Stimulated activated CD8-positive, alpha-beta memory T cell treated with anti-CD3 and anti-CD28 coated beads, Interleukin-2, amount 100 ng/mL, for 1 hour (primary cell): ENCODE results near the gene ACTR3C.
A peak's percentile ranks its signal among the peaks of the same experiment; 100 is the strongest.
"Not testable (repeated sequence)": the region's sequence is repeated elsewhere in the genome, so short reads cannot be mapped to it uniquely, and the experiment has no call there.

Experiments used
- DNase-seq, 2 donors: peaks; one replicate each; pipeline ENCODE4 v3.0.0-alpha.2; 2020; ENCODE audit warnings: low read depth in 2 of 2

Gene ACTR3C

GRCh38 chr7:150336746-150337145 lies 13.4 kb upstream of the ACTR3C start:
- no peak for DNase-seq

DNA sequence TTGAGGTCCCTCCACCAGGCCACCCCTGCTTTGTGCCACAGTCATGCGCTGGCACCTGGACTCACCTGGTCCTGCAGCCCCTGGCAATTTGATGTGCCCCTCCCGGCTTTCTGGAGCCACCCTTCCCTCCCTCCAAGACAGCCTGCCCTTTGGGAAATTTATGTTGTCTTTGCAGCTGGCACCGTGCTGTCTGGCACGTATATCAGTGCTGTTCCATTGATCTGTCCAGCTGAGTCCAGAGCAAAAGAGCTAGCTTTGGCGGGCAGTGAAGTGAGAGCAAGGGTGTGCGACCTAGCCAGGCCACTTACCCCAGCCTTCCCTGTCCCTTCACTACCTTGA lies 12.4 kb upstream of the ACTR3C start:
- no peak for DNase-seq

- DNase-seq: no peak
Measured at GRCh38 chr7:150335108-150335773, 11.9 kb upstream of the ACTR3C start.

DNA sequence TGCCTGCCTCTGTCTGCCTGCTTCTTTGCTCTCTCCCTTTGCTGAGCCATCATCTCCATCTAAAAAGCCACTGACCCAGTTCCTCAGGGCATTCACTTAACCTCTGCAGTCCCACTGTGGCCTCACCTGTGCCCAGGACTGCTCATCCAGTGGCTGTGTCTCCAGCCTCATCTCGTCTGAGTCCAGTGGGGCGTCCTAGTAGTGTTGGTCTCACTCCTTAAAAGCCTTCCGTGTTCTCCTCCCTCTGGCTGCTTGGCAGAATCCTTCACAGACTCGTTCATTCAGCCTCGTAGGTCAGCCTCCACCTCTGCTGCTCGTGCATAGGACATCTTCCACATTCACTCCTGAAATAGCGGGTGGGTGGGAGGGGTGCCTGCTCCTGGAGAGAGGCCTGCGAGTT lies 10.8 kb upstream of the ACTR3C start:
- no peak for DNase-seq

DNA sequence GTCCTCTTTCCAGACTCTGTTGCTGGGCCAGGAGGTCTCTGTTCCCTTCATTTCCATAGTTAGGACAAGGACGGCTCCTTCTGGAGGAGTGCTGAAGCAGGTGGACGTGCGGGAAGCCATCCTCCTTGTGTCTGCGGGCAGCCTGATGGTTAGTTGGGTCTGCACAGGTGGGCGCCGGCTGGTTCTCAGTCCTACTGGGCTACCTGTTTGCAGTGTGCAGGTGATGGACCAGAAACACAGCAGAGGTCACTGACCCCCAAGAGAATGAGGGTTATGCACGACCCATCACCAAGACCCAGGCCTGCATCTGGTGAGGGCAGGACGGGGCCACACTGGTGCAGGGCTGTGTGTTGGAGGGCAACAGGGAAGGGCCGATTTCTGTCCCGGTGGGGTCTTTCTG lies 10.3 kb upstream of the ACTR3C start:
- DNase-seq: no peak

- no peak for DNase-seq
Measured at GRCh38 chr7:150332852-150333635, 9.7 kb upstream of the ACTR3C start.

GRCh38 chr7:150330211-150330885 lies 7.0 kb upstream of the ACTR3C start:
- DNase-seq: no peak

DNA sequence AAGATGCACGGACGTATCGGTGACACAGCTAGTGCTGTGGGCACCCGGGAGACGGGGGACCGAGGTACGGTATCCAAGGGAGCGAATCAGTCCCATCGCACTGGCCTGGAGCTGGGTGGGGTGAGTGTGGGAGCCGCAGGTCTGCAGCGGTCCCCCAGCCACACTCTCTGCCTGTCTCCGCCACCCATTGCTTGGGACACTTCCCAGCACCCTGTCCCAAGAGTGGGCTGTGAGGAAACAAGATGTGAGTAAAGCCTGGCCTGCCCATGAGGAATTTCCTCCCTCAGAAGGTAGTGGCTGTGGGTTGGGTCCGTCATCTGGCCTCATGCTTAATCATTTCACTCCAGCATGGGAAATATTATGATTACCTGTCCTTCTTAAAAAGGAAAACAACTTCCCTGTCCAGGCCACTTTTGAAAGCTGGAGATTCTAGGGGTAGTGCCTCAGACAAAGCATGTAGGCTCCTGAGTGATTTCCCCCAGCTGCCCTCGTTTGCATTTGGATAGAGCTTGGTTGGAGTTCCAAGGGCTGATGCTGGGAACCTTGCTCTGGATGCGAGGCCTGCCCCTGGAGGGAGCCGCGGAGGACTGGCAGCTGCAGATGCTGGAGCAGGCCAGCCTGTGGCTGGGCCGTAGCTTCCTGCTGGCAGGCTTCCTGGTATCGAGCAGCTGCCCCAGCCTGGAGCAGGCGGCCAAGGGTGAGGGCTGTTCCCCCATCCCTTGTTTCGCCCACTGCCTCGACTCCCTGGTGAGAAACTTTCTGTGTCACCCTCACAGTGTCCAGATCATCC lies 6.2 kb upstream of the ACTR3C start:
- no peak for DNase-seq

- DNase-seq: no peak
Measured at GRCh38 chr7:150327308-150327707, 4.0 kb upstream of the ACTR3C start.

DNA sequence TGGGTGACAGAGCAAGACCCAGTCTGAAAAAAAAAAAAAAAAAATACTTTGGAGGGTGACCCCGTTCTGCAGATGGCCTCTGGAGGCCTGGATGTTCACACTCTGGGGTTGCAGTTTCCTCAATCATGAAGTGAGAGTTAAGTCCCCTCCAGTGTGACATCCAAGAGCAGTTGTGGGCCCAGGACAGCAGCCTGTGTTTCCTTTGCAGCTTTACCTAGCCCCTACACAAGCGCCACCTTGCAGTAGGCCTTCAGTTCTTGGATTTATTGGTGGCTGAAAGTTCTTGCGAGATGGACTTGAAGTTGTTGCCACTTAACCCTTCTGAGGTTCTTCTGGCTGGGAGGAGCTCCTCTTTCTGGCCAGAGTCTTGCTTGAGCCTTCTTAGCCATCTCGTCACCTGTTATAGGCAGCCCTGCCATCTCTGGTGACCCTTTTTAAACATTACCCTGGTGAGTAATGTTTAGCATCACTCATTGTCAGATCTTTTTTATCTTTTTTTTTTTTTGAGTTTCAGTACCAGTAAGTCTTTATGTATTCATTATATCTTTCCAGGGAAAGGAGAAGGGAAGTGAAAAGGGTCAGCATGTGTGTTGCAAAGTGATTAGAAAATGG lies 3.4 kb upstream of the ACTR3C start:
- DNase-seq: no peak

- DNase-seq: no peak
Measured at GRCh38 chr7:150325901-150326300, 2.6 kb upstream of the ACTR3C start.

- DNase-seq: no peak
Measured at GRCh38 chr7:150325110-150325611, 1.8 kb upstream of the ACTR3C start.

- no peak for DNase-seq
Measured at GRCh38 chr7:150324373-150324961, 1.1 kb upstream of the ACTR3C start.

DNA sequence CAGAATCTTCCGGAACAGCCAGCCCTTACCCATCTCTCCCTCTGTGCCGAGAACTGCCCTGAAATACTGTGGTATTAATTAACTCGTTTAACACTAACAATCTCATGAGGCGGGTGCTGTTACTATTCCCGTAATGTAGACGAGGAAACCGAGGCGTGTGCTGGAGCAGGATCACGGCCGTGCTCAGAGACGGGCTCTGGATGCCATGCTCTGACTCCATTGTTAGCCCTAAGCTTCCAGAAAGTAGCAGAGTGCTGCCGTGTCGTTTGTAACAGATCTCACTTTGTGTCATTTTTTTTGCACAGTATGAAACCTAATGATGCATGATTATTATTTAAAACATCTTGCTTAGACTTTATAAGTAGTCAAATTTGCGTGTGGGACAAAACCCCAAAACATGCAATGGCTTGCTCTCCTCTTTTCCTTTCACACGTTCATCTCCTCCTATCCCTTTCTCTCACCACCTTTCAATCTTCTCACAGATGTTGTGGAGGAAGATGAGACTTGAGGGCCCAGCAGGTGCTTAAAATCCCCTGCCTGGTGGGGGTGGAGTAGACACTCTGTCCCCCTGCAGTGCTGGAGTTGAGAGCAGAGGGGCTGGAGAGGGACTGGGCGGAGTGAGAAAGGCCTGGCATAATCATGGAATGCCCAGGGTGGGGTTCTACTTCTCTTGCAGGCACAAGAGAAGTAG lies 482 bp upstream of the ACTR3C start:
- no peak for DNase-seq

DNA sequence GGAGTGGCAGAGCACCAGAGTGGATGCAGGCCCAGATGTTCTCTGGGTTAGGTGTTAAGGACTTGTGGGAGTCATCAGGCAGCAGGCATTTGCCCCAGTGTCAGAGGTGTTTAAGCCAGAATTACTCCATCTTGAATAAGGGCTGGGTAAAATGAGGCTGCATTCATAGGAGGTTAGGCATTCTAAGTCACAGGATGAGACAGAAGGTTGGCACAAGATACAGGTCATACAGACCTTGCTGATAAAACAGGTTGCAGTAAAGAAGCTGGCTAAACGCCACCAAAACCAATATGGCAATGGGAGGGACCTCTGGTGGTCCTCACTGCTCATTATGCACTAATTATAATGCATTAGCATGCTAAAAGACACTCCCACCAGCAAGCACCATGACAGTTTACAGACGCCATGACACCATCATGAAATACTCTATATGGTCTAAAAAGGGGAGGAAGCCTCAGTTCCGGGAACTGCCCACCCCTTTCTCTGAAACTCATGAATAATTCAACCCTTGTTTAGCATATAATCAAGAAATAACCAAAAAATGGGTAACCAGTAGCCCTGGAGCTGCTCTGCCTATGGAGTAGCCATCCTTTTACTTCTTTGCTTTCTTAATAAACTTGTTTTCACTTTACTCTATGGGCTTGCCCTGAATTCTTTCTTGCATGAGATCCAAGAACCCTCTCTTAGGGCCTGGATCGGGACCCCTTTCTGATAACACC lies 1.1 kb downstream of the ACTR3C start:
- DNase-seq: peak; percentile 11 to 26

- no peak for DNase-seq
Measured at GRCh38 chr7:150321788-150322113, 1.6 kb downstream of the ACTR3C start.

GRCh38 chr7:150317748-150318444 lies 5.4 kb downstream of the ACTR3C start:
- no peak for DNase-seq

GRCh38 chr7:150316987-150317386 lies 6.4 kb downstream of the ACTR3C start:
- not testable (repeated sequence) for DNase-seq

DNA sequence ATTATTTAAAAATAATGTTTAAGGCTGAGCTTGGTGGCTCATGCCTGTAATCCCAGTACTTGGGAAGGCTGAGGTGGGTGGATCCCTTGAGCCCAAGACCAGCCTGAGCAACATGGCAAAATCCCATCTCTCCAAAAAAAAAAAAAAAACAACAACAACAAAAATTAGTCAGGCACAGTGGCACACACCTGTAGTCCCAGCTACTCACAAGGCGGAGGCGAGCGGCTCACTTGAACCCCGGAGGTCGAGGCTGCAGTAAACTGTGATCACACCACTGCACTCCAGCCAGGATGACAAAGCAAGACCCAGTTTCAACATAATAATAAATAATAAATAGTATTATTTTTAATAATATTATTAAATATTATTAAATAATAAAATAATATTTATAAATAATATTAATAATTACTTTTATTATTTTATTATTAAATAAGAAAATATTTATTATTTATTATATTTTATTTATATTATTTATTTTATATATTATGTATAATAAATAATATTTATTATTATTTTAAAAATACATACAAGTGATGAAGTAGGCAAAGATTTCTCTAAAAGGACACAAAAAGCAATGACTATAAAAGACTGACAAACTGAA lies 8.6 kb downstream of the ACTR3C start:
- no peak for DNase-seq
